BLaER1 (cell line): ENCODE results near the gene PLXNA1.
A peak's percentile ranks its signal among the peaks of the same experiment; 100 is the strongest.

Source experiments
- H3K27ac ChIP-seq: shearing (Covaris generic); formaldehyde crosslinking; 2 replicates; pipeline ENCODE4 v1.8.1; 2022
- H3K27me3 ChIP-seq: shearing (Covaris generic); formaldehyde crosslinking; 2 replicates; pipeline ENCODE4 v1.8.1; 2022
- H3K36me3 ChIP-seq: shearing (Covaris generic); formaldehyde crosslinking; 2 replicates; pipeline ENCODE4 v1.8.1; 2022
- H3K4me1 ChIP-seq: shearing (Covaris generic); formaldehyde crosslinking; 2 replicates; pipeline ENCODE4 v1.8.1; 2022
- H3K4me2 ChIP-seq: shearing (Covaris generic); formaldehyde crosslinking; 2 replicates; pipeline ENCODE4 v1.8.1; 2022
- H3K4me3 ChIP-seq: shearing (Covaris generic); formaldehyde crosslinking; 2 replicates; pipeline ENCODE4 v1.8.1; 2022
- H3K9ac ChIP-seq: shearing (Covaris generic); formaldehyde crosslinking; 2 replicates; pipeline ENCODE4 v1.8.1; 2022
- H3K9me3 ChIP-seq: shearing (Covaris generic); formaldehyde crosslinking; 2 replicates; pipeline ENCODE4 v1.8.1; 2022
- H4K20me1 ChIP-seq: shearing (Covaris generic); formaldehyde crosslinking; 2 replicates; pipeline ENCODE4 v1.8.1; 2022
- Cebpa-rat ChIP-seq: shearing (Covaris generic); IDR thresholded peaks from 2 replicates; pipeline ENCODE4 v1.8.1; 2022

Gene PLXNA1

DNA sequence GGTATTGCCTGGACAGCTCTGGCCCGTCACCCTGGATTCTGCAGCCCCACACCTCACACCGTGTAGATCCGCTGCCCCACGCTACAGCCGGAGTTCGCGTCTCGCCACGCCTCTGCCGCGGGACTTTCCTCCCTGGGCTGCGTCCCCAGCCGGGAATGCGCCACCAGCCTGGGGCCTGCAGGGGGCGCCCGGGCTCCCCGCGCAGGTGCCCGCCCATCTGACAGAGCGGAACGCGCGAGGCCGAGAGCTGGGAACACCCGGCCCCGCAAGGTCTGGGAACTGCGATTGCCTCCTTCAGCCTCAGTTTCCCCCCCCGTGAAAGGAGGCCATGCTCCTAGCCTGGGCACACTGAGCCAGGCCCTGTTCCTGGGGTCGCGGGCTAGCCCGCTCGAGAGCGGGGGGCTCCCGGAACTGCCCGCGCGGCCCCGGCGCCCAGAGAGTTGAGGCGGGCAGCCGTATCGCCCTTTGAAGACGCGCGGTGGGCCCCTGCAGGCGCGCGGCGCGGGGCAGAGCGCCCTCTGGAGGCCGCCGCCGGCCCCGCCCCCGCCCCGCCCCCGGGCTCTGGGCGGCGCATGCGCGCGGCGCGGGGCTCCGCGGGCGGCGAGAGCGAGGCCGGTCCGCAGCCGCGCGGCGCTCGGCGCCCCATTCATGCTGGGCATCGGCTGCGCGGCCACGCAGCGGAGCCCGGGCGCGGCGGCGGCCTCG lies at the start of gene PLXNA1:
Gene PLXNA1, plus strand, starts transcription at position 645 of the 705 bp plus-strand sequence. CDS start 5,479 bp downstream, outside the sequence.
- peak within 1 kb of the TSS; percentile 99 for H3K4me2 ChIP-seq
- H3K9me3 ChIP-seq: no peaks in the 10 kb centered on the region
- H4K20me1 ChIP-seq: peaks cover 58% of the 10 kb centered on the region
- peak within 1 kb of the TSS; percentile 78 for H3K9ac ChIP-seq
- H3K27ac ChIP-seq: peak within 1 kb of the TSS; percentile 60
- H3K4me1 ChIP-seq: peaks cover 38% of the 10 kb centered on the region
- H3K4me3 ChIP-seq: peak within 1 kb of the TSS; percentile 81
- peaks cover 47% of the 10 kb centered on the region for H3K27me3 ChIP-seq
- TF ChIP-seq Cebpa-rat: no peak
- H3K36me3 ChIP-seq: no peaks in the 10 kb centered on the region

- Histone ChIP-seq H3K27me3 (no peaks in the 10 kb centered on the region), H3K9me3 (no peaks in the 10 kb centered on the region), H4K20me1 (no peaks in the 10 kb centered on the region), H3K4me1 (peaks cover 32% of the 10 kb centered on the region), H3K27ac (no peak overlapping the region), H3K36me3 (no peaks in the 10 kb centered on the region), H3K4me2 (no peak overlapping the region), H3K9ac (no peak overlapping the region), H3K4me3 (no peak overlapping the region)
- TF ChIP-seq Cebpa-rat: no peak
Observed at GRCh38 chr3:126934031-126934531, 48.8 kb upstream of the PLXNA1 start.

DNA sequence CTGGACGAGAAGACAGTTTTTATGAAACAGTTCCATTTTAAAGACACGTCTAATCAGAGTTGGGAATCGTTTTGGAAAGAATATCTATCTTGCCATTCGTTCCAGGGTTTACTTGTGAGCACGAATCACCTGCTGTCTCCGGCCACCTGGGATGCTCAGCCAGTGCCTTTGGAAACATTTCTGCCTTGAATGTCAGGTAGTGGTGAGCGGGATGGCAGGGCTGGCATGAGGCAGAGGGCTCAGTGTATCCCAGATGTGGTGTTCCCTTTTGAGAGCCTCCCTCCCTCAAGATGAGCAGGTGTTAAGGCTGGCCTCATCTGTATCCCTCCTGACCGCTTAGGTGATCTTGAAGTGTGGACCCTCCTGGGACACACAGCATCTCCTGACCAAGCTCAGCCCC lies 47.9 kb upstream of the PLXNA1 start:
- no peaks in the 10 kb centered on the region for H3K9me3 ChIP-seq
- H3K4me3 ChIP-seq: no peak overlapping the region
- no peak overlapping the region for H3K4me2 ChIP-seq
- no peak overlapping the region for H3K9ac ChIP-seq
- no peaks in the 10 kb centered on the region for H4K20me1 ChIP-seq
- no peaks in the 10 kb centered on the region for H3K36me3 ChIP-seq
- H3K27ac ChIP-seq: no peak overlapping the region
- TF ChIP-seq Cebpa-rat: no peak
- peaks cover 41% of the 10 kb centered on the region for H3K4me1 ChIP-seq
- no peaks in the 10 kb centered on the region for H3K27me3 ChIP-seq

- no peak overlapping the region for H3K4me3 ChIP-seq
- H4K20me1 ChIP-seq: no peaks in the 10 kb centered on the region
- H3K36me3 ChIP-seq: no peaks in the 10 kb centered on the region
- H3K27ac ChIP-seq: no peak overlapping the region
- no peaks in the 10 kb centered on the region for H3K27me3 ChIP-seq
- no peaks in the 10 kb centered on the region for H3K9me3 ChIP-seq
- no peak overlapping the region for H3K4me2 ChIP-seq
- H3K9ac ChIP-seq: no peak overlapping the region
- no peak for TF ChIP-seq Cebpa-rat
- peaks cover 49% of the 10 kb centered on the region for H3K4me1 ChIP-seq
Observed at GRCh38 chr3:126935756-126936509, 47.0 kb upstream of the PLXNA1 start.

DNA sequence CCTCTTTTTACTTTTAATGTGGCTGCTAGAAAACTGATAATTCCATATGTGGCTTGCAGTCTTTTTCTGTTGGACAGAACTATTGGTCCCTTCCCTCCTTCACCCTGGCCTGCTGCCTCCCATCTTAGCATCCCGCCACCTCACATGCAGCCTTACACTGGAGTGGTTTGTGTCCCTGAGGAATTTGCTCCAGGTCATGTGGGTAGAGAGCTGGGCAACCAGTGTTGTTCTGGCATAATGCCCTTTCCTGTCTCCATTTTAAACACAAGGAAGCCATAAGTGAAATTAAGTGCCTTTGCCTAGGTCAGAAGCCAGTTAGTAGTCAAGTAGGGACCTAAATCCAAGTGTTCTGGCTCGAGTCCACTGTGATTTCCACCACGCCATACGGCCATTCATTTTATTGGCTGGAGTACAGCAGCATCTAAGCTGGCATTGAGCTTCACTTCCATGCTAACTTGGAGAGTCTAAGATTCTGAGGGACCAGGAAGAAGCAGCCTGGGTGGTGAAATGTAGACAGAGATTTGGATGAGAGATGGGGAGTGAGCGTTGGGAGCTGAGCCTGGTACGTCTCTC lies 46.0 kb upstream of the PLXNA1 start:
- Histone ChIP-seq H3K4me2 (peak overlapping the region; percentile 78), H3K27ac (no peak overlapping the region), H3K9me3 (no peaks in the 10 kb centered on the region), H4K20me1 (no peaks in the 10 kb centered on the region), H3K4me3 (no peak overlapping the region), H3K27me3 (no peaks in the 10 kb centered on the region), H3K9ac (no peak overlapping the region), H3K36me3 (no peaks in the 10 kb centered on the region), H3K4me1 (peaks cover 58% of the 10 kb centered on the region)
- no peak for TF ChIP-seq Cebpa-rat

DNA sequence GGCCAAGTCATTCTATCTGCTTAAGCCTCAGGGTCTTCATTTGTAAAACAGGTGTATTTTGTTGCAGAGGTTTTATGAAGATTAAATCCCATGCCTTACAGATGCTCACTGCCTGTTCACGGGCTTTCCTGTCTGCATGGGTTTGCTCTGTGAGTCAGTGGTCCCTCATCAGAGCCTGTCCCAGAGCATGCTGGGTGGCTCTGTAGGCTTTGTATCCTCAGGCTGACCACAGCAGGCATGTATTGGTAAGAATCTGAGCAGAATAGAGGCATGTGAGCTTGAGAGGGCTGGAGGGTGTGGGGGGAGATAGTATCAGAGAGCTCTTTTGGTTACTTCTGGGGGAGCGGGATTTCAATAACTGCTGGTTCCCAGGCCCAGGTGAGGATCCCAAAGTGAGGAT lies 45.4 kb upstream of the PLXNA1 start:
- H3K4me2 ChIP-seq: peak overlapping the region; percentile 78
- no peaks in the 10 kb centered on the region for H4K20me1 ChIP-seq
- H3K36me3 ChIP-seq: no peaks in the 10 kb centered on the region
- no peak for TF ChIP-seq Cebpa-rat
- H3K4me1 ChIP-seq: peaks cover 64% of the 10 kb centered on the region
- H3K27me3 ChIP-seq: no peaks in the 10 kb centered on the region
- H3K9ac ChIP-seq: no peak overlapping the region
- no peak overlapping the region for H3K27ac ChIP-seq
- no peaks in the 10 kb centered on the region for H3K9me3 ChIP-seq
- H3K4me3 ChIP-seq: no peak overlapping the region

DNA sequence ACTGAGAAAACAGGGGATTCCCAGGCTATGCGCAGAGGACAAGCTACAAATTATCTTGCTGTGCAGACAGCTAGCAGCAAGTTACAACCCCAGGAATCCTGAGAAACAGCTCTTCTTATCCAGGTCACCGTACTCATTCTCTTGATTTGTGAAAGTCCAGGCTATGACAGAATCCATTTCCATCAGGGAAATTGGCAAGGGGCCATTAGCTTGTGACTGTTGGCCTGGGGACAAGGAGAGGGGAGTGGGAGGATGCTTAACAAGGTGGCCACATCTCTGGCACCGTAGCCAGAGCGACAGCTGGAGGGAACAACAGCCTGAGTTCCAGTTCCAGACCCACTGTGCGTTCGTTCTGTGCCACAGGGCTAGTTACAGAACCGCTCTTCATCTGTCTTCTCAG lies 44.9 kb upstream of the PLXNA1 start:
- H4K20me1 ChIP-seq: no peaks in the 10 kb centered on the region
- peak overlapping the region; percentile 78 for H3K4me2 ChIP-seq
- H3K9ac ChIP-seq: no peak overlapping the region
- H3K9me3 ChIP-seq: no peaks in the 10 kb centered on the region
- 0 out of 2 replicates have a peak, but pooled peaks cover under 1% of the 10 kb centered on the region for H3K36me3 ChIP-seq
- H3K4me1 ChIP-seq: peaks cover 67% of the 10 kb centered on the region
- H3K4me3 ChIP-seq: no peak overlapping the region
- TF ChIP-seq Cebpa-rat: no peak
- no peak overlapping the region for H3K27ac ChIP-seq
- H3K27me3 ChIP-seq: no peaks in the 10 kb centered on the region

DNA sequence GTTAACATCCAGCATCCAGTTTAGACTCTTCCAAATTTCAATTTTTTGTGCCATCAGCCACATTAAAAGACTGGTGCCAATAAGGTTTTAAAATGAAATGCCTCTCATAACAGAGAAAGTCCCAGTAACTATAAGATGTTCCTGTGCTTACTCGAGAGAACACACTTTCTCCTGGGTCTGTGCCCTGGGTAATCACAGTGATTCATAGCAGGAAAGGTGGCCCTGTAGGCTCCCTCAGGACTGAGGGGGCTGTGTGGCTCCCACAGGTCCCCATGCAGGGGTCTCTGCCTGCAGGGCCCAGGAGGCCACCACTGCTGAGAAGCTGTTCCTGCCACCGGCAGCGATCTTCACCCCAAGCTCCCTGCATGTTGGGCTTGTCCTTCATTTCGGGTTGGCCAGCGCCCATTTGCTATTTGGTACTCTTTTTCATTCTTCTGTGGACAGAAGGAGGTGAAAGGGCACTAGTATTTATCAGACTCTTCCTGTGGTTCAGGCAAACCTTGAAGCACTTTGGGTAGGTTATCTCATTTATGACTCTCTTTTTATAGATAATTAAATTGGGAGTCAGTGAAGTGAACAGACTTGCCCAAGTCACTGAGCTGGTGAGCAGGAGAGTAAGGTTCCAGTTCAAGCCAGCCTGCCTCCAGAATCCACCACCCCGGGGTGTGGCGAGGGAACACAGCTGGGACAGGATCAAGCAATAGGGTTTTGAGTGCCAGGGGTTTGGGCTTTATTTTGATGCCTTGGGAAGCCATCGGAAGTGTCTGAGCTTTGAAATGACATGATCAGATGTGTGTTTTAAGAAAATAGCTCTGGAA lies 44.2 kb upstream of the PLXNA1 start:
- peak overlapping the region; percentile 78 for H3K4me2 ChIP-seq
- H3K4me1 ChIP-seq: peaks cover 67% of the 10 kb centered on the region
- peak overlapping the region; percentile 38 for H3K27ac ChIP-seq
- H3K9ac ChIP-seq: 0 out of 2 replicates have a peak overlapping the region, but pooled peaks have one; percentile 28
- no peaks in the 10 kb centered on the region for H3K9me3 ChIP-seq
- H3K27me3 ChIP-seq: no peaks in the 10 kb centered on the region
- no peaks in the 10 kb centered on the region for H4K20me1 ChIP-seq
- H3K36me3 ChIP-seq: 0 out of 2 replicates have a peak, but pooled peaks cover 7% of the 10 kb centered on the region
- TF ChIP-seq Cebpa-rat: no peak
- no peak overlapping the region for H3K4me3 ChIP-seq

GRCh38 chr3:126939338-126939718 lies 43.6 kb upstream of the PLXNA1 start:
- H4K20me1 ChIP-seq: no peaks in the 10 kb centered on the region
- H3K27me3 ChIP-seq: no peaks in the 10 kb centered on the region
- H3K4me1 ChIP-seq: peaks cover 72% of the 10 kb centered on the region
- H3K9ac ChIP-seq: 0 out of 2 replicates have a peak overlapping the region, but pooled peaks have one; percentile 28
- H3K27ac ChIP-seq: peak overlapping the region; percentile 38
- no peak for TF ChIP-seq Cebpa-rat
- no peak overlapping the region for H3K4me3 ChIP-seq
- H3K36me3 ChIP-seq: 0 out of 2 replicates have a peak, but pooled peaks cover 7% of the 10 kb centered on the region
- peak overlapping the region; percentile 78 for H3K4me2 ChIP-seq
- H3K9me3 ChIP-seq: no peaks in the 10 kb centered on the region
